Karpas-422 (cell line): ENCODE measurements around the gene PTPRO. TPM values are rescaled to one million over a fixed set of nuclear protein-coding genes. Genes with fewer than 3 reads are reported as not detected.

Experiments used
- total RNA-seq: library from RNA; depleted of rRNA; stranded (reverse); fragments of >200 nt; shearing (Covaris generic); gene quantifications from 2 replicates; pipeline ENCODE4 v1.2.3, GENCODE V29; 2014; ENCODE audit warnings: low replicate concordance; rRNA removed

Gene PTPRO
- total RNA-seq, 1 experiment from 2014 or later: not detected

Other genes with a start within 250 kb of the PTPRO start
- not detected in 2 replicates for gene RERG, start 101.1 kb upstream of the PTPRO start, total RNA-seq